GM19043 (cell line): ENCODE measurements around the gene OR6J1.
A peak's percentile ranks its signal among the peaks of the same experiment; 100 is the strongest.
"Not testable (repeated sequence)": the region's sequence is repeated elsewhere in the genome, so short reads cannot be mapped to it uniquely, and the experiment has no call there.

Experiments used
- ATAC-seq: cut with Tn5 transposase; IDR thresholded peaks from one replicate; pipeline ENCODE4 v1.9.1; 2021; ENCODE audit warnings: low read depth; ENCODE audit not compliant: unreplicated experiment

Gene OR6J1

DNA sequence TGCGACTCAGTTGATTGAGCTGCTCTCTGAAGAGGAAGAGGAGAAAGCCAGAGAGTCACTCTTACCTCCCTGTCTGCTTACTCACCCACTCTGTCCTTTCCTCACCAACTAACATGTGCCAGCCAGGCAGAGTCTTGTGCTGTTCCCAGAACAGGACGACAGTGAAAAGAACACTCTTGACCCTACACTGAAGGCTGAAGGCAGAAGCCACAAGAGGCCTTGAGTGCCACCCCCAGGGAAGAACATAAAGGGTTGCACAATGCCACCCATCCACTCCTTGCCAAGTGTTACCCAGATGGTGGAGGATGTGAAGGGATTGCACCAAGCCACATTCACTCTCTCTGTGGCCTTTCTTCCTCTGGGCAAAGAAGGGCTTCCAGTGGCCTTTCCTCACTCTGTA is 33.2 kb downstream of the OR6J1 start:
- ATAC-seq, result no peak

DNA sequence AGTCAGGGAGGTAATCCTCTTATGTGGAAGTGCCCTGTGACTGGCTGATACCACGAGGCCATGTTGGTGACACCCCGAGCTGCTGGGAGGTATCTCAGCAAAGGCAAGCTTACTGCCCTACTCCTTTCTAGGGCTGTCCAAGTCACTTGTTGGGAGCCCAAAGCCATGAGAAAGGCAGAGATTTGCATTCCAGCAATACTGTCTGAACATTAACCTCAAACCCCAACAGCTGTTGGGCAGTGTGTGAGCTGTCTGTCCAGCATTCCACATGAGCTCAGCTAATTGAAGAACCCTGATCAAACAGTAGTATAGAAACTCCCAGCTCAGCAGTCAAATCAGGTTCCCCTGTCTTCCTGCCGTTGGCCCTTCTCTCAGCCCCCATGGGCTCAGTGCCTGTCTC is 36.9 kb downstream of the OR6J1 start:
- no peak for ATAC-seq

DNA sequence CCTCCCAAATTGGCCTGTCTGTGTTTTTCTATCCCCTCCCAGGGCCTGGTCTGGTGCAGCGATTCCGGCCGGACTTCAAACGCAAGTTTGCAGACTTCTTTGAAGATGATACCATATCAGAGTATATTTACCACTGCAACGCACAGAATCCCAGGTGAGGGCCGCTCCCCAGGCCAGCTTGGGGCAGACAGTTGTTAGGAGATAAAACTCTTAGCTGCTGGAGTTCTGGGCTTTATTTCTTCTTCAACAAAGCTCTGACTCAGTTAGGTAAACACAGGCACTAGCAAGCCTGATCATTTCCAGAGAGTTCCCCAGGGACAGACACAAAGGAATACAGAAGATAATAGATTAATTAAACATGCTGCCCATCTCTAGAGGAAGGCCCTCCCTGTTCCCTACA is 37.8 kb downstream of the OR6J1 start:
- ATAC-seq, result no peak

DNA sequence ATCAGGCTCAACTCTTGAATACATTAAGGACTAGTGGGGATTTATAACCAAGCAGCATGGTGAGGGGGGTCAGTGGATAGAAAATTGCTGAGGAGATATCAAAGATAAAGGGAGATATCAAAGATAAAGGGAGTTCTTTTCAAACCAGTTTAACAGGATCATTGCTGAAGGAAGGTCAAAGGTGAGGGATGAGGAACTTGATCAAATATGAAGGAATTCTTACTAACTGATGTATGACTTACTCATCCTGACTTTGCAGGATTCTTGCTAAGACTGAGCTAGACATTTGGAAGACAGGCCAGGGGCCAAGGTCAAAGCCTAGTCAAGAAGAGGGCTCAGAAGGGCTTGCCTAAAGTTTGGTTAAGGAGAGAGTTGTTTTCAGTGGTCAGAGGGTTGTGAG is 41.3 kb downstream of the OR6J1 start:
- ATAC-seq, result no peak

DNA sequence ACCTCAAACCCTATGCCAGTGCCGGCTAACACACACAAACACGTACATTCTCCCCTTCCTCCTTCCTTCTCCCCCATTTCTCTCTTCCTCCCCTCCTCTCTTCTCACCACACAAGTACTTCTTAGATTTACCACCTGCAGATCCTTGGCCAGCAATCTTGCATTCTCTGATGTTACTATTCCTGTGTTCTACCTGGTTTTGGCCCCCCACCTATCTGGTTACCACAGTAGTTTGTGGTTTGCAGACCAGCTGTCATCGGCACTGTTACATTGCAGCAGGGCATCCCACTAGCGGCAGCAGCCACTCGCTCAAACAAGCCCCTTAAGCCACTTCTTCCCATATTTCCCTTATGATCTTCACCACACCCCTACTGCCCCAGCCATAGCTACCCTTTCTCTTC is 42.2 kb downstream of the OR6J1 start:
- no peak for ATAC-seq

DNA sequence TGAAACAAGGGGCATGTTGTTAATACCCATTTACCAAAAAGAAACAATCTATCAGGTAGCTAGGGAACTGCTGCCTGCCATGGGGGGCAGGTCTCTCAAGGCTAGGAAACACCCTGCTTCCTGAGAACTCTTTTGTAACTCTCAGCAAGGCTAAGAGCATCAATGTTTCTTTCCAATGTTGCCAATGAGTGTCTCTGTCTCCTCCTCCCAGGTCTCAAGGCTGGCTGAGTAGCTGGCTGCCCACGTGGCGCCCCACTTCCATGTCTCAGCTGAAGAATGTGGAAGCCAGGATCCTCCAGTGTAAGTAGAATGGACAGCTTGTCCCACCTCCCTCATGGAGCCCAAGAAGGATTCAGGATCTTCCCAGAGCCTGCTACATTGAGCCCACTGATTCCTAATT is 42.7 kb downstream of the OR6J1 start:
- ATAC-seq, result no peak

DNA sequence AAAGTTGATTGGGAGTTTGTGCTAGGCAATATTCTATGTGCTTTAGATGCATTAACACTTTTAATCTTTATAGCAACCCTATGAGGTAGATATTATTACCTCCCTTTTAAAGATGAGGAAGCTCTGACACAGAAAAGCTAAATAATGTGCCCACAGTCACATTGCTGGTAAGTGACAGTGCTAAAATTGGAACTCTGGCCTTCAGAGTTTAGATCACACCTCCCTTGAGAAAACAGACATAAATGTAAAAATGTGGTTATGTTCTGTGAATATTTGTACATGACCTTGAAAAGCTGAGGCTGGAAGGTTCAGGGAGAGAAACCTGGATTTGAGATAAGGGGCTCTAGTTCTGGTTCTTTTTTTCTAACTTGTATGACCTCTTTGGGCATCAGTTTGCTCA is 44.1 kb downstream of the OR6J1 start:
- ATAC-seq, result no peak

DNA sequence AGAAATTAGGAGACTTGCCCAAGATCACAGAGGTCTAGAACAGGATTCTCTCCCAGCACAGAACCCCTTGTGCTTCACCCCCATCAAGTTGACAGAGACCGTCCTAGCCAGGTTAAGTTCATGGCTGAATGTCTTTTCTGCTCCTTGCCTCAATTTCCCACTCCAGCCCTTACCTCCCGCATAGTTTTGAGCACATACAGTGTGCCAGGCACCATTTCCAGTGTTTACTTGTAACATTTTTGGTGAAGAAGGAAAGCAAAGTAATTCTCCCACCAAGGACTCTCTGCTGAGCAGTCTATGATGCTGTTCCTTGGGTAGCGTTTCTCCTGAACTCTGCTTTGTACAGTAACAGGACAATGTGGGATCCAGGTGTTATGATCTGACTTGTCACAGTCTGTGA is 44.8 kb downstream of the OR6J1 start:
- no peak for ATAC-seq

DNA sequence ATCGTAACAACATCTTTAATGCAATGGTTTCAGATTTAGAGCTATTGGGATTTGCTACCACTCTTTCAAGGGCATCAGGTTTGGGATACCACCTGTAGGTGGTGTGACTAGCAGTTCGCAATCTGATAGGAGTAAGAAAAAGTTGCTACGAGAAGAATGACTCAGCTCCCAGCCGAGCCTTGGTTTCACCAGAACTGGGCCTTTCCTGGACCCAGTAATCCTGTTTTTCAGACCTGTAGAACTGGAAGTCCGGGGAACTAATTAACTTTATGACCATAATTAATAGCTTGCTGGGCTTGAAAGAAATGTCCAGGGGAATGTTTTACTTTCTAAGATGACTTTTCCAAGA is 45.3 kb downstream of the OR6J1 start:
- ATAC-seq, result peak; percentile 39

DNA sequence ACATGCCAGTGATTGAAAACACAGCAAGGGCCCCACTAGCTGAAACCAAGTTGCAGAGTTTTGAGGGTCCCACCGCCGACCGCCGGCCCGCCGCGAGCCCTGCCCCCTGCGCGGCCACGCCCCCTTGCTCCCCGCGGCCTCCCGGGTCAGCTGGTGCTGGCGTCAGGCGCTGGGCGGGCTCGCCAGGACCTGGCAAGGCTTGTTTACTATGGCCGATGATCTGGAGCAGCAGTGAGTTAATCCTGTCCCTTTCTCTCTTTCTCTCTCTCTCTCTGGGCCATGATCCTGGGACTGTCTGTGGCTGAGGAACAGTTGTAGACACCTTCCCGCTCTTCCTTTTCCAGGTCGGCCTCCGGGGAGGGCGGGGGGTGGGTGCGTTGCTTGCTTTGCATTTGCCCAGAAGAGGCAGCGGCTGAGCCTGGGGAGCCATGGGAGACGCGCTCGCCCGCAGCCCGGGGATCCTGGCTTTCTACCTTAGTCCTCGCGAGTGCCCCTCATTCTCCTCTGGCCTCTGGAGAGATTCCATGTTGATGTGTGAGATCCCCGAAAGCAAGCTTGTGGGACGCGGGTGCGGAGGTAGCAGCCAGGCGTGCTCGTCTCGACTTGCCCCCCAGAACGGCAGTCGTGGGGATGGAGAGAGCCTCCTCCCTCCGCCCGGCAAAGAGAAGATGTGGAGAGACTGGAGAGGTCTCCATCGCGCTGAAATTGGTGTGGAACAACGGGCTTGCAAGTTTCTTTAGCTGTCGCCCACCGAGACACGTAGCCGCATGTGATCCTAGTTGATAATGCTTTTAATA is 45.9 kb downstream of the OR6J1 start, which contains the start of gene ABHD4:
TSS of gene ABHD4 (plus strand) at position 202 of the 797 bp plus-strand sequence. CDS start at position 209, 7 bp downstream.
- ATAC-seq, result peak; percentile 68

DNA sequence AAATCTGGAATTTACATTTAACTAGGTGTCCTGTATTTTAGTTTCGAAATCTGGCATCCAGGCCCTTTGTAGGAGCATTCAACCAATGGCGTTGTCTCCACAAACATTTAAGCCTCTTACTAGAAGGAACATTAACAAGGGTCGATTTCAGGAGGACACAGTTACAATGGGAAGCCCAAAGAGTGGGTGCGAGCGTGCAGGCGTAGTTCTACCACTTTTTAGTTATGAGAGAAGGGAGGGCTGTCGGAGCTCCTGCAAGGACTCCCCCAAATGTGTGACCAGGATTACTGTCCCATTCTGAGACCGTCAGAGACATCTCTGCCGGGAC is 46.4 kb downstream of the OR6J1 start:
- no peak for ATAC-seq

DNA sequence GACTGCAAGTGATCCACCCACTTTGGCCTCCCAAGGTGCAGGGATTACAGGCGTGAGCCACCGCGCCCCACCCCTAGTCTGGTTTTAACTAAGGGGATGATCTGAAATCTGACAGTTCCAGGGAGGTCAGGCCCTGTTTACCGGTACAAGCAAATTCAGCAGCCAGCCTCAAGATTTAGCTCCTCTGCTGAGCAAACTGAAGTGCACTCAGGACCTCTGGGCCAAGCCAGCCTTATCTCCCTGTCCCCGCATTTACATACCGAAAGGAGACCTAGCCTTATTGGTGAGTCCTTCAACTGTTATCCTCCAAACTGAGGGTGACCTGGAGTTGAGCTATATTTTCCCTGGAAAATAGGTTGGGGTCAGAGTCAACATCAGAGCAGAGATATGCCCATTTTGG is 46.9 kb downstream of the OR6J1 start:
- ATAC-seq, result no peak

DNA sequence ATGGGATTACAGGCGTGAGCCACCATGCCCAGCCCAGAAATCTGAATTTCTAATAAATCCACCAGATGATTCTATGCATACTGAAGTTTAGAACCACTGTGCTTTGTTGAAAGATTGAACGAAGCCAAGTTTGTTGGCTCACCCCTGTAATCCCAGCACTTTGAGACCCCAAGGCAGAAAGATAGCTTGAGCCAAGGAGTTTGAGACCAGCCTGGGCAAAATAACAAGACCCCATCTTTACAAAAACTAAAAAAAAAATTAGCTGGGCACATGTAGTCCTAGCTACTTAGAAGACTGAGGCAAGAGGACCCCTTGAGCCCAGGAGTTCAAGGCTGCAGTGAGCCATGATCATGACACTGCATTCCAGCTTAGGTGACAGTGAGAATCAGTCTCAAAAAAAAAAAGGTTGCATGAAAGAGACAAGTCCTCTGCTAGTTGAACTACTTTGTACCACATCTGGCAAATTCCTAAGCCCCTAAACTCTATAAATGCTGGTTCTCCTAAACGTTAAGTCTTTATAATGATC is 47.7 kb downstream of the OR6J1 start:
- ATAC-seq, result no peak

DNA sequence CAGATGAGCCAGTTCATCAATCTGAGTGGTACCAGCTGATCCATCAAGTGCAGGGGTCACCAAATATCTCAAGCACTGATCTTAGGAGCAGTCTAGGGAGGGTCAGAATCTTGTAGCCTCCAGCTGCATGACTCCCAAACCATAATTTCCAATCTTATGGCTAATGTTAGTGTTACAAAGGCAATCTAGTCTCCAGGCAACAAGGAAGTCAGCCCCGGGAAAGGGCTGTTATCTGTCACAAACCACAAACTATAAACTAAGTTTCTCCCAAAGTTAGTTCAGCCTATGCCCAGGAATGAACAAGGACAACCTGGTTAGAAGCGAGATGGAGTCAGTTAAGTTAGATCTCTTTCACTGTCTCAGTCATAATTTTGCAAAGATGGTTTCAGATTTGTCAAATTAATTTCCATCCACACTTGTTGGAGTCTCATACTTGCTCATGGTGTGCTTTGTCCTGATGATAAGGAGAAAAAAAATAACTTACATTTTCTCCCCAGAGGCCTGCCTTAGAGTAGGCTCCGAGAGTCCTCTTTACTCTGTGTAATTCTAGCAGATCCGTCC is 49.9 kb downstream of the OR6J1 start:
- ATAC-seq, result no peak

DNA sequence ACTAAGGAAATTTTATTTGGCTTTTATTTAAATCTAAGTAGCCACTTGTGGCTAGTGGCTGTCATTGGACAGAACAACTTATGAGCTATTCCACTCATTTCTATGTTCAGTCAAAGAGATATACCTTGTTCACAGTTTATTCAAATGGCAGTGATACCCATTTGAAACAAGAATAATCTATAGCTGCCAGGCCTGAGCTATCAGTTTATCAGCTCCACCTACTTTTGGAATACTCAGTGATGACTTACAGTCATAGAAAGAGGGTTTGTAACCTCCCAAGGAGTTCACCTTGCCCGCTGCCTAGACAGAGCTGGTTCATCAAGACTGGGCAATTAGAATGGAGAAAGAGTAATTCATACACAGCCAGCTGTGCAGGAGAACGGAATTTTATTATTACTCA is 50.6 kb downstream of the OR6J1 start:
- no peak for ATAC-seq

DNA sequence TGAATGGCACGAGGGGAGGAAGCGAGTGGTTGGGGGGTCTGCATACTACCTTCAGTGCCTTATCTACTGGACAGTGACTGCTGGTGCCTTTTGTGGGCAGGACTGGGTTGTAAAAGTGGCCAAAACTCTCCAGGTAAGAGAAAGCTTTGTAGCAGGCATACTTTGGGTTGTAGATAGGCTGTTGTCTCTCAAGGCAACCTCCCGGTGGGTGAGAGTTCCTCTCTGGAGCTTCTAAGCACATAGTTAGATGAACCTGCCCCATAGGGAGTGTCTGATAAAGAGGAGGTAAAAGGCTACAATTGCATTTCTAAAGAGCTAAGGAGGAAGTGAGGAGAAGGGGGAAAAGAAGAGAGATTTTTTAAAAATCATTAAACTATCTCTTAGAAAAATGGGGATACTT is 51.0 kb downstream of the OR6J1 start:
- no peak for ATAC-seq

DNA sequence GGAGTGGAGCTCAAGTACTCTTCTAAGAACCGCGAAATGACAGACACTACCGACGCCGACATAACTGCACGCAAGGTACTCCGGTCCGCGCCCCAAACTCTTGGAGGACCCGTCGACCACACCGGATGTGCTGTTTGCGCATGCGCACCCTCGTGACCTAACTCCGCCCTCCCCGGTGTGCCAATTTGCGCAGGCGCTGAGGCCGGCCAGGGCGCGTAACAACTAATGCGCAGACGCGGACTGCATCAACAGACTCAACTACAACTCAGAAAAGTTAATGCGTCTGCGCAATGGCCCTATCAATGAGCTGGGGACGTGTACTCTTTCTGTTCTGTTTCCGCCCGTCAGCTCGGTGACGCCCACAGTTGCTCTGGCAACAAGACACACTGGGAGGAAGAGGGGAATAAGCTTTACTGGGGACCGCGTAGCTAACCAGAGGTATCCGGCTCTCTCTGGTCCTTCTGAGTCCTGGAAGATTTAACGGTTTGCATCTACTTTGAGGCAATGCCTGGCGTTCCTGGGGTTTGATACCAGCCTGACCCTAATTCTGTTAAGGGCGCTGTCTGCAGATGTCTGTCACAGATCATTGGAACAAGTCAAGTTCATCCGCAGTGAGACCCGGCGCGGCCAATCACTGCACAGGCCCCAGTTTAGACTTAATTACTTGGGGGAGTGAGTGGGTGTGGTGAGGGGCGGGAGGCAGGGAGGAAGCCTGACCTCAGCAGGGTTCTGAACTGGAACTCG is 54.9 kb downstream of the OR6J1 start, which contains the start of gene DAD1:
TSS of gene DAD1 (minus strand) at position 129 of the 744 bp plus-strand sequence. CDS start at position 62, 67 bp downstream.
- ATAC-seq, result peak; percentile 92

DNA sequence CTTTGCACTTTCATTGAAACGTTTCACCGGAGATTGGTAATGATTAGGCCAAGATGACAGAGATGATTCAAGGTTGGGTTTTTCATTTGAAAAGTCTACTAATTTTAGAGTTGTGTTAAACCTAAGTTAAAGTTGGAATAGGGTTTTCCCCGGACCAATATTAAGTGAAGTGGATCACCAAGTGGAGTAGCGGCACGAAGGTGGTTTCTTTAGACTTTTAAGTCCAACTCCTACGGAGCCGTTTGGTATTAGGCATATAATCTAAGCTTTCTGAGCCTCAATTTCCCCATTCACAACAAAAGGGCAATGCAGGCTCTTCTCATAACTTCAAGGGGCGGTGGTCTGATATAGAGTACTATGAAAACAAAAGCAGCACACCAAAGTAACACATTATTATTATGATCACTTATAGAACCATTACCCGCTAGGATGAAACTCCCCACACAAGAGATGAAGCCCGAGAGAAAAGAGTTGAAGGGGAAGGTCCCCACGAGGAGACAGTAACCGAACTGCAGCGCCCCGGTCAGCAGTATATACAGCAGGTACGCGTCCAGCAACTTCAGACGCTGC is 55.5 kb downstream of the OR6J1 start:
- ATAC-seq, result no peak

DNA sequence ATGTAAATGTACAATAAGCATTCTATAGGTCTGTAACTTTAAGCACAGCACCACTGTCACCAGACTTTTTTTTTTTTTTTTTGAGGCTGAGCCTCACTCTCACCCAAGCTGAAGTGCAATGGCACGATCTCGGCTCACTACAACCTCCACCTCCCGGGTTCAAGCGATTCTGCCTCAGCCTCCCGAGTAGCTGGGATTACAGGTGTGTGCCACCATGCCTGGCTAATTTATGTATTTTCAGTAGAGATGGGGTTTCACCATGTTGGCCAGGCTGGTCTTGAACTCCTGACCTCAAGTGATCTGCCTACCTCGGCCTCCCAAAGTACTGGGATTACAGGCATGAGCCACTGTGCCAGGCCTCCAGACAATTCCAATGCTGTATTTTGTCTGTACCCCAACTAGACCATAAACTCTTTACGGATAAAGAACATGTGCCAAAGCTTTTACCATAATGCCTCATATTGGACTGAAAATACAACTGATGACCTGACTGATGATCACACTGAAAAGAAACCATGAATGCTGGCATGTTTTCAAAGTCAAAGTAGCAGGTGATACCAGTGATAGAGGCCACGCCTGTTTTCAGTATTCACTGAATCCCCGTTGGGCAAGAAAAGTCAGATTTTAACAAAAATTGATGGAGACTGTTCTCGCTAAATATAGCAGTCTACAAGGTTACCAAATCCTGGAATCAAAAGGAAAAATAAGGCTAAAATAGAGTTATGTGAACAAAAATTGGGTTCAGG is 56.3 kb downstream of the OR6J1 start:
- ATAC-seq, result not testable (repeated sequence)

DNA sequence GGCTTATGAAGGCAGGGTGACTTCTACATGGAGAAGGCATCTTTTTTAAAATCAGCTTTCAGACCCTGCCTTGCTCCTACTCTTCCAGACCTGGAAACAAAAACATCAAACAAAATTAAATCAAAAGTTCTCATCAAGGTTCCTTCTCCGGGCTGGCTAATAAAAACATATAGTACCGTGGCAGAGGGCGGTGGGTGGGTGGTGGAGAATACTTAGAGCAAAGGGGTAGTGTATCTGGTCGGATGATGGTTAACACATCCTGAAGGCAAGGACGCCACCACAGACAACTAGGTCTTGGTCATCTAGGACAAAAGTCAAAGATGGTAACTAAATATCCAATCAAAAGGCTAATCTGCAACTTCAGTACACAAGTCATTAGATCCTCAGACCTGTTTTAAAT is 56.9 kb downstream of the OR6J1 start:
- ATAC-seq, result no peak

DNA sequence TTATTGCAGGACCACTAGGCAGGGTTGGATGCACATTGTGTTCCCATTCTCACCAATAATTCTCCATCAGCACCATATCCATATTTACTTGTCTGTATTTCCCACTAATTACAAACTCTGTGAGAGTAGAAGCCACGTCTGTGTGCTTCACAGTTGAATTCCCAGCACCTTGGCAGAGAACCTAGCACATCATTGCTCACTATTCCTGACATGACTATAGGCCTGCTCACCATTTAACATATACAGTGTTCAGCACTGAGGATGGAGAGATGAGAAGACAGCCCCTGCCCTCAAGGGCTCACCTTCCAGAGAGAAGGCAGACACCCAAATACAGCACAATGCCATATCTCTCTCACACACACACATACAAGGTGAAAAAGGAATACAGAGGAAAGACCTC is 60.2 kb downstream of the OR6J1 start:
- ATAC-seq, result no peak
